HG03354 (cell line): Measurements from ENCODE around the gene CTNNAL1.
A peak's percentile ranks its signal among the peaks of the same experiment; 100 is the strongest.
"Not testable (repeated sequence)": the region's sequence is repeated elsewhere in the genome, so short reads cannot be mapped to it uniquely, and the experiment has no call there.

ENCODE experiments used
- ATAC-seq: cut with Tn5 transposase; IDR thresholded peaks from one replicate; pipeline ENCODE4 v1.9.1; 2021; ENCODE audit warnings: mild to moderate bottlenecking; ENCODE audit not compliant: unreplicated experiment, poor library complexity, severe bottlenecking

Gene CTNNAL1

DNA sequence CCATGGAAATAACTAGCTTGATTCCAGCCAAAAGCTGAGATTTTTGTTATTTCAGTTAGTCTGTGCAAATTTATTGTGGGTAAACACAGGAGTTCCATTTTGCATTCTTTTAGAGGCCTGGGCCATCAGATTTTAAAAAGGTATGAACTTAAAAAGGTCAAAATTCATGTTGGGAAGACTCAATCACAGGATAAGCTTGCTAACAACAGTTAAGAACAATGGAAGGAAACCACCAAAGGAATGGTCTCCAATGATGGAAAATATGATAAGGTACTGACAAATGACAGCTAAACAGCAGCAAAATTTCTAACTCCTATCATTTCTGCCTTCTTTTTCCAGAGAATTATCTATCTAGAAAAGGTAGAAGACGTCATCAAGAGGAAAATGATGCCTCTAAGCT is 63.1 kb downstream of the CTNNAL1 start:
- ATAC-seq: no peak

DNA sequence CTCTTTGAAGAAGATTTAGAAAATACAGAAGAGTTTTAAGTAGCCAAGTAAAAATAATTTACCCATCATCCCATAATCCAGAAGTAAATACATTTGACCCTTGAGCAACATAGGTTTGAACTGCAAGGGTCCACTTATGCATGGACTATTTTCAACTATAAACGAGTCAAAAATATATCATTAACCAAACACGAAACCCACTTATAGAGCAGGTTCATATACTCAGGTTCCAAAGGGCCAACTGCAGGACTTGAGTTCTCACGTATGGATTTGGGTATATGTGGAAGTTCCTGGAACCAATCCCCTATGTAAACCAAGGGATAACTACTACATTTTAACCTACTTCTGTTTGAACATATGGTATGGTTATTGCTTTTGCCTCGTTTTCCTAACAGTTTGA is 73.3 kb downstream of the CTNNAL1 start:
- ATAC-seq: no peak

- ATAC-seq: no peak
These were observed 75.6 kb downstream of the CTNNAL1 start for GRCh38 chr9:108937561-108938305.

GRCh38 chr9:108934323-108934893 is 78.9 kb downstream of the CTNNAL1 start, which contains the start of gene ABITRAM:
ABITRAM (plus strand) TSS chr9:108934400; CDS start chr9:108934487, 87 bp downstream.
- ATAC-seq: peak; percentile 86

DNA sequence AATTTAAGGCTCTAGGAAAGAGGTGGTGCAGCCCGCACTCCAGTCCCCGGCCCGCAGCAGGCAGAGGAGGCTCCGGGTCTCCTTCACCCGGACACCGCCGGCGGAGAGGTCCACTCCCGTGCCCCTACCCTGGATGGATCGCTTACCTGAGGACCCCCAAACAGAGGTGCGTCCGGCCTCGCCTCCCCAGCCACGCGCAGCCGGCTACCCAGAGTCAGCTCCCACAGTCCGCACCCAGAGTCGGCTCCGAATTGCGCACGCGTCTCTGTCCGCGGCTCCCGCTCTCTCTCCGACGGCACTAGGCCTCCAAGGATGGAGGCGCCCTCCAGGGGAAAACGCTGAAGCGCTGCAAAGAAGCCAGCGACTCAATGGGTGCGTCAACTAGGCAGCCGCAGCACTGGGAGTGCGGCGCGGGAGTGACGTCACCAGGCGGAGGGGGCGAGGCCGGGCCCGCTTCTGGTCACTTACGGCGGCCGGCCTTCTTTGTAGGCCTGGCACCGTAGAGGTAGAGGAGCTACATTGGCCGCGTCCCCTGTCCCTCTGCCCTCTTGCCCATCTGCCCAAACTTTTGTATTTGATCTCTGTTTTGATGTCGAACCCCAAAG is 79.5 kb downstream of the CTNNAL1 start, which contains the start of gene ELP1:
Gene ELP1 (minus strand): TSS at position 407 of the 605 bp plus-strand sequence. CDS start 2,978 bp downstream, outside the sequence.
- ATAC-seq: peak; percentile 89

DNA sequence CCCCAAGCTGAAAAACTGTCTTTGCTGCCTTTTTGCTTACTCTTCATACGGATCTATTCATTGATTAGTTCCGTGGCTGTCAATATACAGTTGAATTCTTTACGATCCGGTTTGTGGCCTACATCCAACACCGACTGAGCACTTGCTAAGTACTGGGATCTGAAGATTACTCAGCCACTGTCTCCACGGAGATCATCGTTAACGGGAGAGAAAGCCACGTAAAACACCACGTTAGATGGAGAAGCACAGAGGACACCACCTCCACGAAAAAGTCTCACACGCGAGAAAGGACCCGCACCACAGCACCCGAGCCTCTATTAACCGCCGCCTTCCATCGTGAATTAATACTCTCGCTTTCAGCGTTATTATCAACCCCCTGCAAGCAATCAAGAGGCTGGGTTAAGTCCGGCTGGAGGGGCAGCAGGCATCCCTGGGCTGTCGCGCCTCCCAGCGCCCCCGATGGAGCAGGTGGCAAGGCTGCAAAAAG is 80.0 kb downstream of the CTNNAL1 start:
- no peak for ATAC-seq

DNA sequence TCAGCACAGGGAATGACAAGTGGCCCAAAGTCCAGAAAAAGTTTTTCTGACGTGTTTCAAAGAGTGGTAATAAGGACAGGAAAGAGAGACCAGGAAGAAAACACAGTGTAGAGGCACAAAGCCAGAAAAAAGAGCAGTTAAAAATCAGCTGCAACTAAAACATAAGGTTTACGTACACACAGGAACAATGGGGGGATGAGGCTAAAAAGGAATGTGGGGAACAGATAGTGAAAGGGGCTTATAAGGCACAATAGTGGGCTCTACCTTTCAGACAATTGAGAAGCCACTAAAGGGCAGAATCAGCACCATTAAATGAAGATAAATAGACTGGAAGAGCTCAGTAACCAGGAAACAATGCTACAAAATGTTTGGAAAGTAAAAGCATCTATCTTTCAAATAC is 84.9 kb downstream of the CTNNAL1 start:
- no peak for ATAC-seq

DNA sequence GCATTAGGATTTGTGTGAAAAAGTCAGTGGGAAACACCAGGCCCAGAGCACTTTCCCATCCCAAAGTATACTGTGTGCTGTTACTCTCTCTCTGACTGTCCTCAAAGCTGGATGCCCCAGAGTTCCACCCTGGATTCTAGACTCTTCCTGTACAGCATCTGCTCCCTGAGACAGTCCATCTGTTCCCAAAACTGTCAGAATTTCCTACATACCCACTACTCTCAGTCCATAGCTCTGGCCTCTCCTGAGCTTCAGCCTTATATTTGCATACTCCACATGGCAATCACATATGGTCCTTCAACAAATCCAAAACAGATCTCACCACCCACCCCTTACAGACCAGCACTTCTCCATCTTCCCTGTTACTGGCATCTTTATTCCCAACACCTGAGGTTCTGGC is 88.8 kb downstream of the CTNNAL1 start:
- ATAC-seq: no peak

DNA sequence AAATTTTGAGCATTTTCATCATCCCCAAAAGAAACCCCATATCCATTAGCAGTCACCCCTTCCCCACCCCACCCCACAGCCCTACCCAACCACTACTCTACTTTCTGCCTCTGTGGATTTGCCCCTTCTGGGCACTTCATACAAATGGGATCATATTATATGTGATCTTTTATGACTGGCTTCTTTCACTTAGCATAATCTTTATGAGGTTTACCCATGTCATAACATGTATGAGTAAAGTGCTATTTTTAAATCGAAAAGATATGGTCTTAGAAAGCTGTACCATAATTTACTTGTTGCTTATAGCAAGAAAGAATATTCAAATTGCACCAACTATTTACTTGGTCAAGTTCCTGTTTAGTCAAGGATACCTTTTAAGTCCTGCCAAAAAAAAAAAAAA is 92.1 kb downstream of the CTNNAL1 start:
- ATAC-seq: no peak

DNA sequence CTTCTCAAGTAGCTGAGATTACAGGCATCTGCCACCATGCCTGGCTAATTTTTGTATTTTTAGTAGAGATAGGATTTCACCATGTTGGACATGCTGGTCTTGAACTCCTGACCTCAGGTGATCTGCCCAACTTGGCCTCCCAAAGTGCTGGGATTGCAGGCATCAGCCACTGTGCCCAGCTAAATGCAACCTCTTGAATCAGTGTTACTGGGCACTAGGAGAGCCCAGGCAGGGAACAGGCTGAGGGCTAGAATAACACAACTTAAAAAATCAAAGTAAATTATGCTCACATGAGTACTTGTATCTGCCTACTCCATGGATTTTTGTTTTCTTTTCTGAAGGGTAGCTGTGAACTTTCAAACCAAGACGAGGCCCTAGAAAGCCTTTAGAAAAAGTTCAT is 92.9 kb downstream of the CTNNAL1 start:
- not testable (repeated sequence) for ATAC-seq

DNA sequence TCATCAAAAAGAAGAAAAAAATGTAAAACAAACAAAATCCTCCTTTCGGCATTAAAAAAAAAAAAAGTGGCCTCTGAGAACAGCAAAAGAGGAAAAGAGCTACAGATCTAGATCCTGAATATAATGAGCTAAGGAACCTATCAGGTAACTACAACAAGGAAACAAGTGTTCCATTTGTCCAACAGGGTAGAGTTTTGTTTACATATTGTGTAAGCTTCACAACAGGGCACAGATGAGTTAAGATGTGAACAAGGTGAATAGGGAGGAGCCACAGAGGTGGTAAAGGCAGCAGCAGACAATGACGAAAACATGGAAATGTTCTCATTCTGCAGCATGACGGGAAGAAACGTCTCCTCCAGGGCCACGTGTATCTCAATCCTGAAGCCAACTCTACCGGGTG is 93.8 kb downstream of the CTNNAL1 start:
- no peak for ATAC-seq

GRCh38 chr9:108913391-108913790 is 99.9 kb downstream of the CTNNAL1 start:
- no peak for ATAC-seq

GRCh38 chr9:108911820-108912219 is 101.5 kb downstream of the CTNNAL1 start:
- ATAC-seq: no peak

DNA sequence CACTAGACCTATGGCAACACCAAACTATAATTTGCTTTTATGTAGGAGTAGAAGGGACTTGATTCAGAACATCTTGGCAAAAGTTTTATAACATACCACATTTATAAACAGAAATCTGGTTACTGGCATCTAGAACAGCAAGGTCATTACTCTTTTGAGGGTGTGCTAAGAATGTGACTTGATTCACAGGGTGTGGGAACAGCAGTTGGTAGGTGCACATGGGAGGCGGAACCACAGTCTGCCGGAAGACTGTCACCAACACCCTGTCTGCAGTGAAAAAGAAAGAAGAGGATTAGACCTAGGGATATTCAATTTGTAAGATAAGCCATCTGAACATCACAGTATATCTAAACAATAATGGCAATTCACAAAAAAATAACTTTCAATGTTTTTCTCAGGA is 102.4 kb downstream of the CTNNAL1 start:
- ATAC-seq: no peak

DNA sequence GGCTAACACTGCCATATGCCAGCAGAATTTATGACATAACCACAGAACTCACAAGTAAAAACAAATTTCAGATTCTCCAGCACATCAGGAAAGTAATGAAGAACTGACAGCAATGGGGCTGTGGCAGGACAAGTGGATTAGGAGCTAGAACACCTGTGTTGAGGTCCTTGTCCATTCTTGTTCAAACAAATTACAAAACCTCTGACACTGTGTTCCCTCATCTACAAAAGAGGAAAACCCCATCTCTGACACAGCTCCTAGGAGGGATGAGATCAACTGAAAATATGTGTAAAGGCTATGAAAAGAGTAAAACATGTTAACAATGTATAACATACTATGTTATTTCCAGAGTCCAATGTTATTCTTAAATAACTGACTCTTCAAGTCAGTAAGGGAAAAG is 102.9 kb downstream of the CTNNAL1 start:
- ATAC-seq: no peak

- ATAC-seq: no peak
These were observed 107.8 kb downstream of the CTNNAL1 start for GRCh38 chr9:108905494-108905893.

DNA sequence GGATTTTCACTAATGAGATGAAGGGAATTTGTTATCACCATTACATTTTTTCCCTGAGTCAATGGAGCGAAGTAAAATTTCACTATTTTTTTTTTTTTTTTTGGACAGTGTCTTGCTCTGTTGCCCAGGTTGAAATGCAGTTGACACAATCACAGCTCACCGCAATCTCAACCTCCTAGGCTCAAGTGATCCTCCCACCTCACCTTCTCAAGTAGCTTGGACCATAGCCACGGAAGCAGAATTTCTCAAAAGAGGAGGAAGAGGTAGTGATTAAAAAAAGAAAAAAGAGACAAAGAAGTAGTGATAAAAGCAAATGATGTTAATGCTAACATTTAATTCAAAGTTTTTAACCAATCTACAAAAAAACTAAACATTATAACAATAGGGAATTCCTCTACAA is 109.1 kb downstream of the CTNNAL1 start:
- no peak for ATAC-seq

DNA sequence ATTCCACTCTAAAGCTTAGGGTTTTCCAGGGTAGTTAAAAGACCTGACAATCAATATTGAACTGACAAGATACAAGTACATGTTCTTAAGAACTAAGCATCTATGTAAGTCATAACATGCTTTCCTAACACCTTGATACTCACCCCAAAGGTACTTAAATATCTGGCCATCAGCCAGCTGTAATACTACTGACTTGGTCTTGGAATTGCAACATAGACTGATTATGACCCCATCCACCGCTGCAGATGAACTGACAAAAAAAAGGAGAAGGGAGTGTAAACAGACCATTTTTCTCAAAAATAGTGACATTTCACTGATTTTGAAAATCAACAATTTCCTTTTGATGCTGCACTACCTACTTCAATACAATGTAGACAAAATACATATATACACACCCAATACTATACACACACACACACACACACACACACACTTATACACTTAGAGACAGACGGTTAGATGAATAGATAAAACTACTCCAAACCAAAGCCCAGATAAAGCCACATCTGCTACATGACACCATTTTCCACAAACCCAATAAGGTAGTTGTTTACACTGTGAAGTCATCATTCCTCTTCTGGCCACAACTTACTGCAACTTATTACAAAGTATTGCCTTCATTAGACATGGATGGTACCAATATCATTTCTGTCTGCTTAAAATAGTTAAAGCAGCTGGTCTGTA is 109.7 kb downstream of the CTNNAL1 start:
- ATAC-seq: no peak

DNA sequence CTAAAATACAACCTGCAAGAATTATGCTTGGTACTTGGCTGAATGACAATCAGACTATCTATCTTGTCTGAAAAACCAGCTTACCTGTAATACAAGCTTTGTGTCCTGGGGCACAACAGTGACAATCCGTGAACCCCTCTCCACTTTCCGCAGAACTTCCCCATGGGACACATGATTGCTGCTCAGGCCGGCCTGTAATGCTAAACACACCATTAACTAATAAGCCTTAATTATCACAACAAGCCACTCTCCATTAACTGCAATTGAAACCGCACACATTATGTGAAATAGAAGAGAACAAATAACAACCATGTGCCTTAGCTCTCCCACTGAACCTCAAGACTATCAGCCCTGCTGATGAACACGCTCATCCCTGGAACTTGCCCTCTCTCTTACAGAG is 113.1 kb downstream of the CTNNAL1 start:
- no peak for ATAC-seq

GRCh38 chr9:108899023-108899695 is 114.1 kb downstream of the CTNNAL1 start:
- not testable (repeated sequence) for ATAC-seq
